ENCODE results near the gene TPI1.
A peak's percentile ranks its signal among the peaks of the same experiment; 100 is the strongest.

The TPI1 gene

DNA sequence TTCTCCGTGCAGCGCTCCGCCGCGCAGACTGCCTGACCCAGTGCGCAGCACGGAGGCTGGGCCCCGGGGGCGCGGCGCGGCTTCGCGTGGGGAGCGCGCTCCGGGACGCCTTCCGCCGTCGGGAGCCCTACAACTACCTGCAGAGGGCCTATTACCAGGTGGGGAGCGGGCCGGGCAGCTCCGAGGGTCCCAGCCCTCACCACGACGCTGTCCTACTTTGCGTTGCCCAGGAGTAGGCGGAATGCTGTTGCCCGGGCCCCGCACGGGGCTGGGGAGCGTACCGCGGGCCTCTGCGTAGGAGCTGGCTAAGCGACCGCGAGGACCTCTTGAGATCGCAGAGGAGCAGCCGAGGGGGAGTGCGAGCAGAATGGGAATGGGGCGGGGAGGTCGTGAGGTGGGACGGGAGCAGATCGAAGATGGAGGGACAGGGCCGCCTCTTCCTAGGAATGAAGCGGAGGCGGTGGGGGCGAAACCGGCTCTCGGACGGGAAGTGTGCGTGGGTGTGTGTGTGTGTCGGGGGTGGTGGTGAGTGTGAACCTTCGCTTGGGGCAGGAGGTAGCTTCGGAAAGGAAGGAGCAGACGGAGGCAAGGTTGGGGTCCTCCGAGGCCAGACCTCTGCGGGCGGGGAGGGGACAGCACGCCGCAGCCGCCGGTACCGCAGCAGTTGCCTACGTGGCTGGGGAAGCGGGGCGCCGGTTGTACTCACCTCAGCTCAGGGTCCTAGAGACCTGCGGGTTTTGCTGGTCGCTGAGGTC lies 38.4 kb upstream of the TPI1 start:
- DNase-seq (ENCODE audit: low spot score): peak; percentile 72

DNA sequence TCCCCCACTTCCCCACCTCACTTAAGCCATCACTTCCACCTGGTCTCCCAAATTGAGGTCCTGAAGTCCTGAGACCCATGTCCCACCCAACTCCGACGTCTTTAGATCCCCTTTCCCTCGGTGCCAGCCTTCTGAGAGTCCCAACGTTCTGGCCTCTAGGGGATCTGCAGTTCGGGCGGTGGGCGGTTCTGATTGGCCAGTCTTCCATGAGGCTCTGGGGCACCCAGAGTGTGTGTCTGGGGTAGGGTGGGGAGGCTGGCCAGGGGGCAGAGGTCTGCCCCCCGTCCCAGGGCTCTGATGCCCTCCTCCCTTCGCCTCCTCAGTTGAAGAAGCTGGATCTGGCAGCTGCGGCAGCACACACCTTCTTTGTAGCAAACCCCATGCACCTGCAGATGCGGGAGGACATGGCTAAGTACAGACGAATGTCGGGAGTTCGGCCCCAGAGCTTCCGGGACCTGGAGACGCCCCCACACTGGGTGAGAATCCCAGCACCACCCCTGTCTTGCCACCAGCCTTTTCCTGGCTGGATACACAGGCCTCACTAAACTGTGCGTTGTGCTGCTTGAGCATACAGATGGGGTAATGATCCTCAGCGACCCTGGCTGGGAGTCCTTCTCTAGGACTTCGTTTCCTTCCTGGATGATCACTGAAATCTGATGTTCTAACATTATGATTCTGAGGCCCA lies 37.7 kb upstream of the TPI1 start:
- peak; percentile 76 for DNase-seq (ENCODE audit: low spot score)

DNA sequence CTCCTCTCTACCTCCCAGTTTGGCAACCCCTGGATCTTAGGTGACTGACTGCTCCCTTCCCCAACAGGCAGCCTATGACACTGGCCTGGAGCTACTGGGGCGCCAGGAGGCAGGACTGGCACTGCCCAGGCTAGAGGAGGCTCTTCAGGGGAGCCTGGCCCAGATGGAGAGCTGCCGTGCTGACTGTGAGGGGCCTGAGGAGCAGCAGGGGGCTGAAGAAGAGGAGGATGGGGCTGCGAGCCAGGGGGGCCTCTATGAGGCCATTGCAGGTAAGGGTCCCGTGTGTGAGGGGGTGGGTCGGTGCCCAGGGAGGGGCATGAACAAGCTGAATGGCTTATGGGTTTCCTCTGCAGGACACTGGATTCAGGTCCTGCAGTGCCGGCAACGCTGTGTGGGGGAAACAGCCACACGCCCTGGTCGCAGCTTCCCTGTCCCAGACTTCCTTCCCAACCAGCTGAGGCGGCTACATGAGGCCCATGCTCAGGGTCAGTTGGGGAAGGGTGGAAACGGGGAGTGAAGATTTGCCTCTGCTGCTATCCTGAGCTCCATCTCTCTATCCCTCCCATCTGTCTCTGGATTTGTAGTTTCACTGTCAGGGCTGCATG lies 36.9 kb upstream of the TPI1 start:
- no peak for DNase-seq (ENCODE audit: low spot score)

DNA sequence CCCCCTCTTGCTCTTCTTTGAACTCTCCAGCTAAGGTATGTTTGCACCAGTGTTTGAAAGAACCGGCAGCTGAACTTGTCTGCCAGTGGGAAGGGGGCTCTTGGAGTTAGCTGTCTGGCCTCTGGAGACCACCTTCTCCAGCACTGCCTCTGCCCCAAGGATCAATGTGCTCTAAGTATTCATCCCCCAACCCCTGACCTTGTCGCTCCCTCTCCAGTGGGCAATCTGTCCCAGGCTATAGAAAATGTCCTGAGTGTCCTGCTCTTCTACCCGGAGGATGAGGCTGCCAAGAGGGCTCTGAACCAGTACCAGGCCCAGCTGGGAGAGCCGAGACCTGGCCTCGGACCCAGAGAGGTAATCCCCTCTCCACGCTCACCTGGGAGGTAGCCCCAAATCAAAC lies 36.3 kb upstream of the TPI1 start:
- DNase-seq (ENCODE audit: low spot score): no peak

DNA sequence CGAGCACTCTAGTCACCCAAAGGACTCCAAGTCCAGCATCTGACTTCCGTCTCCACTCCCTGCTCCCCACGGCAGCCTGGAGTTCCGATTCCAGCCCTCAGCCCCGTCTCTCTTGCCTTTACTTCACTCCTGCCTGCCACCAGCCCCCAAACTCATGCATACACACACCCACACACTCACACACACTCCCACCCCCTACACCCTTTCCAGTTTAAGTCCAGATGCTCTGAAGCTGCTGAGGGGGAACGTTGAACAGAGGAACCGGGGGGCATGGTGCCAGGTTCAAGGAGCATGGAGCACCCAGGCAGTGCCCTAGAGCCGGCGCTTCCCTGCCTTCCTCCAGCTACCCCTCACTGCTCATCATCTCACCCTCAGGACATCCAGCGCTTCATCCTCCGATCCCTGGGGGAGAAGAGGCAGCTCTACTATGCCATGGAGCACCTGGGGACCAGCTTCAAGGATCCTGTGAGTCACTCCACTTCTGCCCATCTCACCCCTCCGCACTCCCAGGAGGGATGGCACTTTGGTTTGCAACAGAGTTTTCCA lies 35.8 kb upstream of the TPI1 start:
- no peak for DNase-seq (ENCODE audit: low spot score)

DNA sequence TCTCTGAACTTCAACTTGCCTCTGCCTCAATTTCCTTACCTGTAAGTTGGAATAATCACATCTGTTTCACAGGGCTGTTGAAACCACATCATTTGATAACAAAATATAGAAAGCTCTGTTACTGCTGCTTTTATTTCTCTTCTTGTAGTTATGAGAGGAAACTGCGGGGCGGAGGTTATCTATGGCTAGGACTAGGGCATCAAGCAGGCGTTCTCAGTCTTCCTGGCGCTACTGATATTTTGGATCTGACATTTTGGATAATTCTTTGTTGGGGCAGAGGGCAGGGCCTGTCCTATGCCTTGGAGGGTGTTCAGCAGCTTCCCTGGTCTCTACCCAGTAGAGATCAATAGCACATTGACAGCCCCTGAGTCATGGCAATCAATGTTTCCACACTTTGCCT lies 35.2 kb upstream of the TPI1 start:
- no peak for DNase-seq (ENCODE audit: low spot score)

DNA sequence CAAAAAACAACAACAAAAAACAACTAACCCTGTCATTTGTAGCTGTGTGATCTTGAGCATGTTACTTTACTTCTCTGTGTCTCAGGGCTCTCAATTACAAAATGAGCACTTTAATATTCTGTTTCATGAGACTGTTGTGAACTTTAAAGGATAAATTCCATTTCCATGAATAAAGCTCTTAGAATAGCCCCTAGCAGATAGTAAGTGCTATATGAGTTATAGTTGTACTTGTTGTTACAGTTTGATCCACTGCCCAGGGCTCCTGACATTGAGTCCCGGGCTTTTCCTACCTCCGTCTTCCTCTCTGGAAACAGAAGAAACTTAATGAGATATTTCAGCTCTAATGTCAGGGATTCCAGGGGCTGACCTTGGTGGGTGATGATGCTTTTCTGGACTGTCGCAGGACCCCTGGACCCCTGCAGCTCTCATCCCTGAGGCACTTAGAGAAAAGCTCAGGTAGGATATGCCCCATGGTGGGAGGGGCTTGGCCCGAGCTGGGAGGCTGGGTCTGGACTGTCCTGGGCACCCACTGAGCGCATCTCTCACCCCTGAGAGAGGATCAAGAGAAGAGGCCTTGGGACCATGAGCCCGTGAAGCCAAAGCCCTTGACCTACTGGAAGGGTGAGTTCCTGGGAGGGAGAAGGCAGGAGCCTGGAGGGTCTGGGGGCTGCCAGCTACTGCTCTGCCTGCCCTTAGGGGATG lies 34.0 kb upstream of the TPI1 start:
- no peak for DNase-seq (ENCODE audit: low spot score)

DNA sequence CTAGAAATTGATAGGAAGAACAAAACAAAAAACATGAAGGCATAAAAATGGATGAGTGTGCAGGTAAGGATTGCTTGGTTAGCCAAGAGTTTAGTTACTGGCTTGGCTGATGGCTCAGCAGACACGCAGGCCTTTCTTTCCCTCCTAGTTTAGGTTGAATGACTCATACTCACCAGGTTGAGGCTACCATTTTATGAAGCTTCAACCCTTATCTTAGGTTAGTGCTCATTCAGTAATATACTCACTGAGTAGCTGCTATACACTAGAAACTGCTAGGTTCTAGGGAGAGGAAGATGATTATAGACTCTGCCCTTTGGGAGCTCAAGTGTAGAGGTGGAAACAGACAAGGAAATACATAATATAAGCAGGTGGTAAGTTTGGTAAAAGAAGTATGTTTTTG lies 33.1 kb upstream of the TPI1 start:
- DNase-seq (ENCODE audit: low spot score): no peak

DNA sequence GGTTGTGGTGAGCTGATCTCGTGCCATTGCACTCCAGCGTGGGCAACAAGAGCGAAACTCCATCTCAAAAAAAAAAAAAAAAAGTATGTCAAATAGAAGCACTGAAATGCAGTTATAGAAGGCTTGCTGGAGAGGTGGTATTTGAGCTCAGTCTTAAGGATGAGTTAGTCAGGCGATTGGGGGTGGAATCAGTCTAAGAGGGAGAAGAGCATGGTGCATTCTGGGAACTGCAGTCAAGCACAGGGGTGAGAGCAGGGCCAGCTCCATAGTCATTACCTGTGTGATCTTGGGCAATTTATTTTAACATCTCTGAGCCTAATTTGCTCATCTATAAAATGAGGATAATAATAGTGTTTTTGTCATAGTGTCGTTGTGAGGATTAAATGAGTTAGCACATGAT lies 32.5 kb upstream of the TPI1 start:
- DNase-seq (ENCODE audit: low spot score): no peak

DNA sequence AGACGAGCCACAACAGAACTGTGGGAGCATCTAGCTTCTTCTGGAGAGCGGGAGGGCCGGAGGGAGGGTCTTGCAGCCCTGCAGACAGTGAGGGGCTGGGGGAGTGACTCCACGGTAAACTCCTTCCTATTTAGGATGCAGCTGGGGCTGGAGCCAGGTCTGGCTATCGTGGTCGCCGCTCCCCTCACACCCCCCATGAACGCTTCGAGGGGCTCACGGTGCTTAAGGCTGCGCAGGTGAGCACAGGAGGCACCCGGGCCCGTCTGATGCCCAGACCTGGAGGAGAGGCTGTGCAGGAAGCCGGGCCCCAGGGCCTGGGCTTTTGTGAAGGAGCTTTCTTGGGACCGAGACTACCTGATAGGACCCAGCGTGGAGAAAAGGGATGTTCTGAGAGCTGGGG lies 30.5 kb upstream of the TPI1 start:
- no peak for DNase-seq (ENCODE audit: low spot score)

DNA sequence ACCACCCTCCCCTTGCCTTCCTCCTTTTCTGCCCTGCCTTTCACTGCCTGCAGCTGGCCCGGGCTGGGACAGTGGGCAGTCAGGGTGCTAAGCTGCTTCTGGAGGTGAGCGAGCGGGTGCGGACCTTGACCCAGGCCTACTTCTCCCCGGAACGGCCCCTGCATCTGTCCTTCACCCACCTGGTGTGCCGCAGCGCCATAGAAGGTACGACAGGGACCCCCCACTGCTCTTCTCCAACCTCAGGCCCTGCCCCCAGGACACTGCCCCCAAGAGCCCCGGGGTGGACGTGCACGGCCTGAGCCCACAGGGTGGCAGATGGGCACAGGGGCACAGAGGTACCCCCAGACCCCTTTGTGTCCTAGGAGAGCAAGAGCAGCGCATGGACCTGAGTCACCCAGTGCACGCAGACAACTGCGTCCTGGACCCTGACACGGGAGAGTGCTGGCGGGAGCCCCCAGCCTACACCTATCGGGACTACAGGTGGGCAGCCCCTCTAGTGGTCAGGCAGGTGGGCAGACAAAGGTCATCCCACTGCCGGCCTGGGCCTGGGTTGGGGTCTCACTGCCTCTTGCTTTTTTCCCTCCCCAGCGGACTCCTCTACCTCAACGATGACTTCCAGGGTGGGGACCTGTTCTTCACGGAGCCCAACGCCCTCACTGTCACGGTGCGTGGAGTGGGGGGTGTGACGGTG lies 29.8 kb upstream of the TPI1 start:
- no peak for DNase-seq (ENCODE audit: low spot score)

DNA sequence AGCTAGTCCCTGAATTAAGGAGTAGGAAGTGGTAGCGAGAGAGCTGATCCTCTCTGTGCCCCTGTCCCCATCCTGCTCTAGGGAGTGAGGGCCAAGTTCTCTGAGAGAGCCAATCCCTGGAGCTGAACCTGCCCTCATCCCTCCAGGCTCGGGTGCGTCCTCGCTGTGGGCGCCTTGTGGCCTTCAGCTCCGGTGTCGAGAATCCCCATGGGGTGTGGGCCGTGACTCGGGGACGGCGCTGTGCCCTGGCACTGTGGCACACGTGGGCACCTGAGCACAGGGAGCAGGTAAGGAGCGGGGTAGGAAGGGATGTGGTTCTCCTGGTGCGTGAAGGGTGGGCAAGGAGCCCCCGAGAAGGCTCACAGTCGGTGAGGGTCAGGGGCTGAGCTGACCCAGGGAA lies 28.5 kb upstream of the TPI1 start:
- no peak for DNase-seq (ENCODE audit: low spot score)

DNA sequence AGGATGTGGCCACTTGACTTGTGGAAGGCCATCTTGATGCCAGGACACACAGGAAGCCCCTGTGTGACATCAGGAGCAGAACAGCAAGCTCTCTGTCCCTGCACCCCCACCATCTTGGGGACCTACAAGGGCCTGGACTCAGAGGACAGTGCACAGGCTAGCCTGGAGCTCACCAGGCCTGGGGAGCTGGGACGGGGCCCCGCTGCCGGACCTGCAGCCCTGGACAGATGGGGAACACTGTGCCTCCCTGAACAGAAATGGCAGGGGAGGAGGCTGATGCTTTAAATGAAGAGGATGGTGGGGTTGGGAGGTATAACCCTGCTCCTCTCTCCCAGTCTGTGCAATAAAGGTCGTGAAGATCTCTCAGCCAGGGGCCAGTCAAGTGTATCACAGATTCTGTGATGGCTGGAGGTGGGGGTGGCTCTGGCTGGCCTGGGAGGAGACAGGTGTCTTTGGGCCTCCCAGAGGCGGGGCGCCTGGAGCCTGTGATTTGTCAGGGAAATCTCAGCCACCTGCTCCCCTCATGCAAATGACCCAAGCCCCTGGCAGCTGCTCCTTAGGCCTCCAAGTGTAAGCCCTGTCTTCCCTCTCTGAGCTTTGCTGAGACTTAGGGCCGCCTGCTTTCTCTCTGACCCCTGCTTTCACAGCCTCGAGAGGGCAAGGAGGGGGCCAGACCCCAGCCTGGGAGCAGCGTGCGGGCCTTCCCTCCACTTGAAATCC lies 27.7 kb upstream of the TPI1 start:
- DNase-seq (ENCODE audit: low spot score): peak; percentile 87

DNA sequence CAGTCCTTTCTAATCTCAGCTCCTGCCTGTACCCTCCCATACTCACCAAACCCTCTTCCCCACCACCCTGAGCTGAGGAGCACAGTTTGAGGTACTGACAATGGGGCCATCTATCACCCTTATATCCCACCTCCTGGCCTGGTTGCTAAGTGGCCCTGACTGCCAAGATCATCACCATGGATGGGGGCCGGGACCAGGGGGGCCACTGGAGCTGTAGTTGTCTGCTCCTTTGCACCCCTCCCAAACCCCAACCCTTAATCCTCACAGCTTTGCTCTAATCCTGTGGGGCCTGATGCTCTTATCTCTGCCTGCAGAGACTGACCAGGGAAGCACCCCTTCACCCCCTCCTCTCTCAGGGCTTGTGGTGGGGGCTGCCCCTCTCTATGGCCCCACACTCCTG lies 27.0 kb upstream of the TPI1 start:
- no peak for DNase-seq (ENCODE audit: low spot score)

DNA sequence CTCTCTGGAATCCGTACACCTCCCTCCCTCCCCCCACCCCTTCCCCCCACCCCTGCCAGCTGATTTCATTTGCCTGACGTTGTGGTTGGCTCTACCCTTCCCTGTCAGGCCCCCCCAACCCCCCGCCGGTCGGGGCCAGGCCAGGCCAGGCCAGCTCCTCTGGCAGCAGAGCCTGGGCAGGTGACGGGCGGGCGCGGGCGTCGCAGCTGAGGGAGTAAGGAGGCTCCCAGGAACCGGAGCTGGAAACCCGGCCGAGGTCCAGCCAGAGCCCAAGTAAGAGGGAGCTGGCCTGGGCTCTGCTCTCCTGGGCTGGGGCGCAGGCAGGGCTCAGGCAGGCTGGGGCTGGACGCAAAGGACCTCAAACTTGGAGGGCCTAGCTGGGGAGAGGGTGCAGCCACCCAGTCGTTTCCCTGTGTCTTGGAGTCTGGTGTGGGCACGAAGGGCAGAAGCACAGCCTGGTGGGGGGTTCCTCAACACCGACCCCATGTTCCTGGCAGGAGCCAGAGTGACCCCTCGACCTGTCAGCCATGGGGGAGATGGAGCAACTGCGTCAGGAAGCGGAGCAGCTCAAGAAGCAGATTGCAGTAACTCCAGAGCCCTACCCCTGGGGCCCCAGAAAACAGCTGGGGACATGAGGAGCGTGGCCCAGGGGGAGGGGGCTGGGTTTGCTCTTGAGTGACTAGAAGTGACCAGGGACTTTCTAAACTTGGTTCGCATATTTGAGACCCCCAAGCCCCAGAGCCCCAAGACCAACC lies 26.4 kb upstream of the TPI1 start, which contains the start of gene GNB3:
TSS of gene GNB3 (plus strand) at position 165 of the 755 bp plus-strand sequence. CDS start at position 528, 363 bp downstream.
- DNase-seq (ENCODE audit: low spot score): peak; percentile 84

DNA sequence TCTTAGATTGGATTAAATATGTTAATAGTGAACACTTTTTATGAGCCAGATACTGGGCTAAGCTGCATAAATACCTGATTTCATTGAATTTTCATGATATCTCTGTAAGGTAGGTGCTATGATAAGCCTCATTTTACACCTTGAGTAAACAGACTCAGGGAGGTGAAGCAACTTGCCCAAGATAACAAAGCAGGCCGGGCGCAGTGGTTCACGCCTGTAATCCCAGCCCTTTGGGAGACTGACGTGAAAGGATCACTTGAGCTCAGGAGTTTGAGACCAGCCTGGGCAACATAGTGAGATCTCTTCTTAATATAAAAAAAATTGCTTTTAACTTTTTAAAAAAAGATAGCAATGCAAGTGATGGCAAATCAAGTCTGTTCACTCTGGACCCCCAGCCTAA lies 25.3 kb upstream of the TPI1 start:
- DNase-seq (ENCODE audit: low spot score): no peak

DNA sequence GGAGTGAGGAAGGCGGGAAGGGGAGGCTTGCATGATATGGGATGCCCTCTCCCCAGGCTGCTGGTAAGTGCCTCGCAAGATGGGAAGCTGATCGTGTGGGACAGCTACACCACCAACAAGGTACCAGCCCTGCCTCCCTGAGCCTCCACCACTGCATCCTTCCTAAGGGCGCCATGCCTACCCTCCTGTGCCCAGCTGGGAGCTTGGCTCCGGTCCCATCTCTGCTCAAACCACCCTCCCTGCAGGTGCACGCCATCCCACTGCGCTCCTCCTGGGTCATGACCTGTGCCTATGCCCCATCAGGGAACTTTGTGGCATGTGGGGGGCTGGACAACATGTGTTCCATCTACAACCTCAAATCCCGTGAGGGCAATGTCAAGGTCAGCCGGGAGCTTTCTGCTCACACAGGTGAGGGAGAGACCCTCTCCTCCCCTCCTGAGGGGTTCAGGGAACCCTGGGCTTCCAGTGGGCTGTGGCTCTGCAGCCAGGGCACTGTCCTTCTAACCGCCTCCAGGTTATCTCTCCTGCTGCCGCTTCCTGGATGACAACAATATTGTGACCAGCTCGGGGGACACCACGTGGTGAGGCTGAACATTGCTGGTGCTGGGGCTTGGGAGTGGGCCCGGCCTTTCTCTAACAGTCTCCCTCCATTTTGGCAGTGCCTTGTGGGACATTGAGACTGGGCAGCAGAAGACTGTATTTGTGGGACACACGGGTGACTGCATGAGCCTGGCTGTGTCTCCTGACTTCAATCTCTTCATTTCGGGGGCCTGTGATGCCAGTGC lies 24.0 kb upstream of the TPI1 start:
- DNase-seq (ENCODE audit: low spot score): peak; percentile 47

DNA sequence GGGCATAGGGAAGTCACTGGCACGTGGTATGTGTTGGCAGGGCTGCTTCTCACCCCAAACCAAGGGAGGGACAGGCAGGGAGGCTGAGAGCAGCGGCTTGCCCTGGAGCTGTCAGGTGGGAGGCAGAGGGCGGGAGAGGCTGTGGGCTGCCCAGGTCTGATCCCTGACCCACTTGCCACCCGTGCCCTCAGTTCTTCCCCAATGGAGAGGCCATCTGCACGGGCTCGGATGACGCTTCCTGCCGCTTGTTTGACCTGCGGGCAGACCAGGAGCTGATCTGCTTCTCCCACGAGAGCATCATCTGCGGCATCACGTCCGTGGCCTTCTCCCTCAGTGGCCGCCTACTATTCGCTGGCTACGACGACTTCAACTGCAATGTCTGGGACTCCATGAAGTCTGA lies 21.9 kb upstream of the TPI1 start:
- no peak for DNase-seq (ENCODE audit: low spot score)

DNA sequence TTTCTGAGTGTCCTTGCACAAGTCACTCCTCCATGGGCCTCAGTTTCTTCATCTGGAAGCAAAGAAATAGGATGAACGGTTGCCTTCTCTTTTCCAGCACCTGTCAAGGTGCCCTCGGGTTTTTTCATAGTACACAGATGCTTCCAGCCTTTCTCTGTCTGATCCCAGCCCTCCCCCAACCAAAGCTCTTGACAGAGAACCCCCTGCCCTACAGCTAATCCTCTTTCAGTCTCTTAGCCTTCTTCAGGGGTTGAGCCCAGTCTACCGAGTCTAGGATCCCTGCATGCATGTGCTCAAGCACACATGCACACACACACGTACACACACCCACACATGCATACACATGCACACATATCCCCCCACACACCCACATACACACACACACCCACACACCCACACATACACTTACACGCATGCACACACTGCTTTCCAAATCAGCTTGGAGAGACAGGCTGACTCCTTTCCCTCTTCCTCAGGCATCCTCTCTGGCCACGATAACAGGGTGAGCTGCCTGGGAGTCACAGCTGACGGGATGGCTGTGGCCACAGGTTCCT lies 20.9 kb upstream of the TPI1 start:
- peak; percentile 64 for DNase-seq (ENCODE audit: low spot score)

All from D341Med (cell line).